Measurements from ENCODE around the gene BPIFB4. TPM values are rescaled to one million over a fixed set of nuclear protein-coding genes. Genes with fewer than 3 reads are reported as not detected.
"Not testable (repeated sequence)": the region's sequence is repeated elsewhere in the genome, so short reads cannot be mapped to it uniquely, and the experiment has no call there.

BPIFB4 gene
- total RNA-seq, 2 experiments from 2014 or later: not detected

DNA sequence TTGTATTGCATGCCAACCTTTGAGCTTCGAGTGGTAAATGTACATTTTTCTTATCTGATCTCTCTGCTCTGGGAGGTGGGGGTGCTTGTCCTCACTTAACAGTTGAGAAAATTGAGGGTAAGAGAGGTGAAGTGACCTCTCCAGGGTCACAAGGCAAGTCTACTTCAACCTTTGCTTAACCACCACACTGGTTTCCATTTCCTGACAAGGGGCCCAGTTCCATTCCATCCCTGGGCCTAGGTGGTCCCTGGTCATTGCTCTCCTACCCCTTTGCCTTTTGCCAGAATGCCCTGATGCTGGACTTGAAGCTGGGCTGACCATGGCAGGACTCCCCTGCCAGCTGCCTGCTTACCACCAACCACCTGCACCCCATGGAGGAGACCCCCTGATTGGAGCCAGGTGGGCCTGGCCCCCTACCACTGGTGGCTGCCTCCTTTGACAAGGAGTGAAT is 35.7 kb upstream of the BPIFB4 start:
- H3K4me1 ChIP-seq (ENCODE audit: insufficient read depth, low read length): no peaks in the 10 kb centered on the region
- H3K9me3 ChIP-seq (ENCODE audit: control insufficient read depth in 1 of 2, insufficient read depth in 1 of 2, low read length in 2 of 2): peaks cover 10 to 23% of the 10 kb centered on the region in 2 experiments
- ChIA-PET POLR2A (no interaction called here), CTCF (no interaction called here)
- no peaks in the 10 kb centered on the region for H3K36me3 ChIP-seq (ENCODE audit: insufficient read depth, low read length)
- intact Hi-C loops (cut with DNase I, micrococcal nuclease): no loop called here
- no peak for DNase-seq
- ATAC-seq (ENCODE audit: poor library complexity): no peak
- H3K4me3 Mint-ChIP-seq: no peak overlapping the region
- TF ChIP-seq, protein P1, sequence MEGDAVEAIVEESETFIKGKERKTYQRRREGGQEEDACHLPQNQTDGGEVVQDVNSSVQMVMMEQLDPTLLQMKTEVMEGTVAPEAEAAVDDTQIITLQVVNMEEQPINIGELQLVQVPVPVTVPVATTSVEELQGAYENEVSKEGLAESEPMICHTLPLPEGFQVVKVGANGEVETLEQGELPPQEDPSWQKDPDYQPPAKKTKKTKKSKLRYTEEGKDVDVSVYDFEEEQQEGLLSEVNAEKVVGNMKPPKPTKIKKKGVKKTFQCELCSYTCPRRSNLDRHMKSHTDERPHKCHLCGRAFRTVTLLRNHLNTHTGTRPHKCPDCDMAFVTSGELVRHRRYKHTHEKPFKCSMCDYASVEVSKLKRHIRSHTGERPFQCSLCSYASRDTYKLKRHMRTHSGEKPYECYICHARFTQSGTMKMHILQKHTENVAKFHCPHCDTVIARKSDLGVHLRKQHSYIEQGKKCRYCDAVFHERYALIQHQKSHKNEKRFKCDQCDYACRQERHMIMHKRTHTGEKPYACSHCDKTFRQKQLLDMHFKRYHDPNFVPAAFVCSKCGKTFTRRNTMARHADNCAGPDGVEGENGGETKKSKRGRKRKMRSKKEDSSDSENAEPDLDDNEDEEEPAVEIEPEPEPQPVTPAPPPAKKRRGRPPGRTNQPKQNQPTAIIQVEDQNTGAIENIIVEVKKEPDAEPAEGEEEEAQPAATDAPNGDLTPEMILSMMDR (IDR thresholded peaks at IDR 0.05): no peak
- H3K4me1 Mint-ChIP-seq (ENCODE audit: low read depth): no peaks in the 10 kb centered on the region
- no peaks in the 10 kb centered on the region for H3K27me3 Mint-ChIP-seq
- no peak overlapping the region for H3K4me3 ChIP-seq (ENCODE audit: low read length)
- no peak overlapping the region for H3K27ac ChIP-seq (ENCODE audit: low read depth in 1 of 2, low read length in 2 of 2)
- no peaks in the 10 kb centered on the region for H3K27me3 ChIP-seq (ENCODE audit: control insufficient read depth in 1 of 2, insufficient read depth in 2 of 2, low read length in 2 of 2)
- H3K36me3 Mint-ChIP-seq (ENCODE audit: low read depth): no peaks in the 10 kb centered on the region
- H3K27ac Mint-ChIP-seq: no peak overlapping the region
- peaks cover 7% of the 10 kb centered on the region for H3K9me3 Mint-ChIP-seq

DNA sequence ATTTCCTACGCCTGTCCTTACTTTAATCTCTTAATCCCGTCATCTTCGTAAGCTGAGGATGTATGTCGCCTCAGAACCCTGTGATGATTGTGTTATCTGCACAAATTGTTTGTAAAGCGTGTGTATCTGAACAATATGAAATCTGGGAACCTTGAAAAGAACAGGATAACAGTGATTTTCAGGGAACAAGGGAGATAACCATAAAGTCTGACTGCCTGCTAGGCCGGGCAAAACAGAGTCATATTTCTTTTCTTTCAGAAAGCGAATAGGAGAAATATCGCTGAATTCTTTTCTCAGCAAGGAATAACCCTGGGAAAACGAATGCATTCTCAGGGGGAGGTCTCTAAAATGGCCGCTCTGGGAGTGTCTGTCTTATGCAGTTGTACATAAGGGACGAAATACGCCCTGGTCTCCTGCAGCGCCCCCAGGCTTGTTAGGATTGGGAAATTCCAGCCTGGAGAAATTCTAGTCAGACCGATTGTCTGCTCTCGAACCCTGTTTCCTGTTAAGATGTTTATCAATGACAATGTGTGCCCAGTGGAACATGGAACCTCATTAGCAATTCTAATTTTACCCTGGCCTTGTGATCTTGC is 34.2 kb upstream of the BPIFB4 start:
- intact Hi-C loops (cut with DNase I, micrococcal nuclease); H3K27ac ChIP-seq (ENCODE audit: low read depth in 1 of 2, low read length in 2 of 2); H3K4me1 Mint-ChIP-seq (ENCODE audit: low read depth); H3K9me3 Mint-ChIP-seq; H3K4me3 ChIP-seq (ENCODE audit: low read length); H3K4me1 ChIP-seq (ENCODE audit: insufficient read depth, low read length); H3K36me3 Mint-ChIP-seq (ENCODE audit: low read depth); H3K27me3 Mint-ChIP-seq; H3K36me3 ChIP-seq (ENCODE audit: insufficient read depth, low read length); H3K4me3 Mint-ChIP-seq; ATAC-seq (ENCODE audit: poor library complexity); CTCF ChIA-PET; H3K27me3 ChIP-seq (ENCODE audit: control insufficient read depth in 1 of 2, insufficient read depth in 2 of 2, low read length in 2 of 2); H3K27ac Mint-ChIP-seq; DNase-seq; POLR2A ChIA-PET: not testable (repeated sequence)
- peaks cover 10 to 23% of the 10 kb centered on the region in 2 experiments for H3K9me3 ChIP-seq (ENCODE audit: control insufficient read depth in 1 of 2, insufficient read depth in 1 of 2, low read length in 2 of 2)

DNA sequence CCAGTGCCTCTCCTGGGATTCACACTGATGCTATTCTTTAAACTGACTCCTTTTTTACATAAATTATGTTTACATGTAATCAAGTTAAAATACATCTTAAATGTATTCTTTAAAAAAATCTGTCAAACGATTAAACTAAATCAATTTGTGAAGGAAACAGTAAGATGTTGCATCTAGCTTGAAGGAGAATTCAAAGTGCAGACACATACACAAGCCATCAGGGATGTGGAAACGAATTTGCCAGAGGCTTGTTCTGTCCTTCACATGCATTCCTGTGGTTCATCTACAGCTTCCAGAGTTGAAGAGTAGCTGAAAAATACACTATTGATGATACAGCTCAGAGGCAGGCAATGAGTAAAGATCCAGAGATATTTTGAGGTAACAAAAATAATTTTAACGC is 33.0 kb upstream of the BPIFB4 start:
- intact Hi-C loops (cut with DNase I, micrococcal nuclease): no loop called here
- TF ChIP-seq, protein P1 (IDR thresholded peaks at IDR 0.05): no peak
- Histone ChIP-seq H3K4me1 (ENCODE audit: insufficient read depth, low read length) (no peaks in the 10 kb centered on the region), H3K27me3 (ENCODE audit: control insufficient read depth in 1 of 2, insufficient read depth in 2 of 2, low read length in 2 of 2) (no peaks in the 10 kb centered on the region), H3K36me3 (ENCODE audit: insufficient read depth, low read length) (no peaks in the 10 kb centered on the region), H3K4me3 (ENCODE audit: low read length) (no peak overlapping the region), H3K27ac (ENCODE audit: low read depth in 1 of 2, low read length in 2 of 2) (no peak overlapping the region), H3K9me3 (ENCODE audit: control insufficient read depth in 1 of 2, insufficient read depth in 1 of 2, low read length in 2 of 2) (peaks cover 10 to 23% of the 10 kb centered on the region in 2 experiments)
- ATAC-seq (ENCODE audit: poor library complexity) (no peak), DNase-seq (no peak)
- Mint-ChIP-seq H3K4me1 (ENCODE audit: low read depth) (no peaks in the 10 kb centered on the region), H3K27ac (no peak overlapping the region), H3K27me3 (no peaks in the 10 kb centered on the region), H3K4me3 (no peak overlapping the region), H3K9me3 (peaks cover 7% of the 10 kb centered on the region), H3K36me3 (ENCODE audit: low read depth) (no peaks in the 10 kb centered on the region)
- POLR2A ChIA-PET: no interaction called here
- CTCF ChIA-PET: no interaction called here

DNA sequence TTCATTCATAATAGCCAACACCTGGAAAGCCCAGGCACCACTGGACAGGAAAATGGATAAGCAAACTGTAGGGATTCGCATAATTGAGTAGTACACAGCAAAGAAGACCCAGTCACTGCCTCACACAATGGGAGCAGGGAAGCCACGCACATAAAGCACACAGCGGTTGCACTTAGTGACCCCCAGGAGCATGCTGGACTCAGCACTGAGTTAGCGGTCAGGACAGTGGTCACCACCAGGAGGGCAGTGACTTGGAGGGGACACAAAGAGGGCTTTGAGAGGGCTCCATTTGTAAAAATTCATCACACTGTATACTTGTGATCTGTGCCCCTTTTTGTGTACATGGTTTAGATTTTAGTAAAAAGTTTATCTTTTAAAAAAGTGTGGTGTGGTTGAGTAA is 28.1 kb upstream of the BPIFB4 start:
- H3K36me3 ChIP-seq (ENCODE audit: insufficient read depth, low read length): no peaks in the 10 kb centered on the region
- H3K9me3 ChIP-seq (ENCODE audit: control insufficient read depth in 1 of 2, insufficient read depth in 1 of 2, low read length in 2 of 2): peaks cover 3 to 9% of the 10 kb centered on the region in 2 experiments
- H3K36me3 Mint-ChIP-seq (ENCODE audit: low read depth): no peaks in the 10 kb centered on the region
- no peaks in the 10 kb centered on the region for H3K9me3 Mint-ChIP-seq
- TF ChIP-seq, protein P1 (IDR thresholded peaks at IDR 0.05): no peak
- ATAC-seq (ENCODE audit: poor library complexity) (no peak), DNase-seq (no peak)
- no peak overlapping the region for H3K4me3 ChIP-seq (ENCODE audit: low read length)
- CTCF ChIA-PET: interaction anchor here (0.9 kb wide), 1 partner anchor 9 kb away, joined by 3 read pairs; no protein-coding TSS in a partner anchor
- no peaks in the 10 kb centered on the region for H3K4me1 ChIP-seq (ENCODE audit: insufficient read depth, low read length)
- no peaks in the 10 kb centered on the region for H3K27me3 ChIP-seq (ENCODE audit: control insufficient read depth in 1 of 2, insufficient read depth in 2 of 2, low read length in 2 of 2)
- no peaks in the 10 kb centered on the region for H3K27me3 Mint-ChIP-seq
- intact Hi-C loops (cut with DNase I, micrococcal nuclease): no loop called here
- POLR2A ChIA-PET: no interaction called here
- no peaks in the 10 kb centered on the region for H3K4me1 Mint-ChIP-seq (ENCODE audit: low read depth)
- no peak overlapping the region for H3K27ac ChIP-seq (ENCODE audit: low read depth in 1 of 2, low read length in 2 of 2)
- H3K27ac Mint-ChIP-seq: no peak overlapping the region
- H3K4me3 Mint-ChIP-seq: no peak overlapping the region

All from CD4-positive, alpha-beta T cell (primary cell).